ENCODE measurements around the gene ATP6V1D.

ATP6V1D gene

GRCh38 chr14:67391268-67391667 is 31.7 kb upstream of the ATP6V1D start:
- Histone ChIP-seq H2AFZ (ENCODE audit: low read length) (no peak overlapping the region), H3K9me2 (replicated peaks; ENCODE audit: insufficient read depth, low read length) (no peaks in the 10 kb centered on the region), H3K79me2 (ENCODE audit: low read length) (no peaks in the 10 kb centered on the region), H3K36me3 (replicated peaks; ENCODE audit: insufficient read depth, low read length) (no peaks in the 10 kb centered on the region), H3K4me3 (ENCODE audit: low read length) (no peak overlapping the region), H3K27ac (ENCODE audit: low read length) (no peak overlapping the region), H3K4me1 (ENCODE audit: low read length) (no peaks in the 10 kb centered on the region), H3K9ac (ENCODE audit: low read length) (no peak overlapping the region), H3K9me3 (replicated peaks; ENCODE audit: insufficient read depth, low read length) (no peaks in the 10 kb centered on the region), H3K4me2 (ENCODE audit: low read depth, low read length) (no peak overlapping the region), H3K27me3 (replicated peaks; ENCODE audit: insufficient read depth, low read length) (no peaks in the 10 kb centered on the region), H4K20me1 (ENCODE audit: insufficient read depth, low read length) (no peaks in the 10 kb centered on the region), H3F3A (ENCODE audit: insufficient read depth, low read length) (no peaks in the 10 kb centered on the region)
- no peak for DNase-seq
- TF ChIP-seq, protein P1, sequence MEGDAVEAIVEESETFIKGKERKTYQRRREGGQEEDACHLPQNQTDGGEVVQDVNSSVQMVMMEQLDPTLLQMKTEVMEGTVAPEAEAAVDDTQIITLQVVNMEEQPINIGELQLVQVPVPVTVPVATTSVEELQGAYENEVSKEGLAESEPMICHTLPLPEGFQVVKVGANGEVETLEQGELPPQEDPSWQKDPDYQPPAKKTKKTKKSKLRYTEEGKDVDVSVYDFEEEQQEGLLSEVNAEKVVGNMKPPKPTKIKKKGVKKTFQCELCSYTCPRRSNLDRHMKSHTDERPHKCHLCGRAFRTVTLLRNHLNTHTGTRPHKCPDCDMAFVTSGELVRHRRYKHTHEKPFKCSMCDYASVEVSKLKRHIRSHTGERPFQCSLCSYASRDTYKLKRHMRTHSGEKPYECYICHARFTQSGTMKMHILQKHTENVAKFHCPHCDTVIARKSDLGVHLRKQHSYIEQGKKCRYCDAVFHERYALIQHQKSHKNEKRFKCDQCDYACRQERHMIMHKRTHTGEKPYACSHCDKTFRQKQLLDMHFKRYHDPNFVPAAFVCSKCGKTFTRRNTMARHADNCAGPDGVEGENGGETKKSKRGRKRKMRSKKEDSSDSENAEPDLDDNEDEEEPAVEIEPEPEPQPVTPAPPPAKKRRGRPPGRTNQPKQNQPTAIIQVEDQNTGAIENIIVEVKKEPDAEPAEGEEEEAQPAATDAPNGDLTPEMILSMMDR (IDR thresholded peaks at IDR 0.05; ENCODE audit: low read length), result no peak
- no peak for TF ChIP-seq EZH2phosphoT487 (IDR thresholded peaks at IDR 0.05; ENCODE audit: low read length)
- TF ChIP-seq EZH2 (optimal IDR thresholded peaks at IDR 0.05; ENCODE audit: low read depth, low read length), result no peak

DNA sequence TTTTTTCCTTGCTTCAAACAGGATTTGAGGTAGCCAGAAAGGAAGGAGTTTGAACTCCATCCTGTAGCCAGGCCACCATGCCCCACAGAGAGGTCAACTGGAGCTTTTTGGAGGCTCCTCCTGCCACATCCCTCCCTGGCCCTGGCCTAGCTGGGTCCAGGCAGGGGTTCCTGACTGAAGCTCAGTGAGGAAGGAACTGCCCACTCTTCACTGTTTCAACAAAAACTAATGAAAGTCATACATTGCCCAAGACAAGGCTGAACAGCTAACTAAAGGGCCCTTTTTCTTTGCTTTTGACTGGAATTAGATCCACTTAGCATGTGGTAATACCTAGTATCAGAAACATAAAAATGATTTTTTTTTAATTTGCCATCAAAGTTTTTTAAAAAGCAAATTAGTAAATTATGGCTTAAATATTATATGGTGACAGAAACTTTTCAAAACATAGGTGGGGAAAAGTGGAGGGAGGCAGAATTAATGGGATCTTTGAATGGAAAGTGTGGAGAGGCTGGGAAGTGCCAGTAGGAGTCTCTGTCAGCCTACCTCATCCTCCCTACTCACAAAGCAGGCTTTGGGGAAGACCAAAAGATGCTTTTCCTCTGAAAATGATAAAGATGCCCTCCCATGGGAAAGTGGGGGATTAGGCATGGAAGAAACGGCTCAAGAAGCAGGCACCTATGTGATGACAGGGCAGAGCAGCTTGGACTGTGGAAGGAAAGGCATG is 30.4 kb upstream of the ATP6V1D start:
- Histone ChIP-seq H3K4me1 (ENCODE audit: low read length) (no peaks in the 10 kb centered on the region), H3K9me3 (replicated peaks; ENCODE audit: insufficient read depth, low read length) (no peaks in the 10 kb centered on the region), H3K79me2 (ENCODE audit: low read length) (no peaks in the 10 kb centered on the region), H3K4me3 (ENCODE audit: low read length) (no peak overlapping the region), H3K27me3 (replicated peaks; ENCODE audit: insufficient read depth, low read length) (no peaks in the 10 kb centered on the region), H2AFZ (ENCODE audit: low read length) (no peak overlapping the region), H3K4me2 (ENCODE audit: low read depth, low read length) (no peak overlapping the region), H3K27ac (ENCODE audit: low read length) (no peak overlapping the region), H3F3A (ENCODE audit: insufficient read depth, low read length) (no peaks in the 10 kb centered on the region), H4K20me1 (ENCODE audit: insufficient read depth, low read length) (no peaks in the 10 kb centered on the region), H3K9me2 (replicated peaks; ENCODE audit: insufficient read depth, low read length) (no peaks in the 10 kb centered on the region), H3K36me3 (replicated peaks; ENCODE audit: insufficient read depth, low read length) (no peaks in the 10 kb centered on the region), H3K9ac (ENCODE audit: low read length) (no peak overlapping the region)
- TF ChIP-seq EZH2phosphoT487 (IDR thresholded peaks at IDR 0.05; ENCODE audit: low read length) (no peak), EZH2 (optimal IDR thresholded peaks at IDR 0.05; ENCODE audit: low read depth, low read length) (no peak)
- TF ChIP-seq, protein P1 (IDR thresholded peaks at IDR 0.05; ENCODE audit: low read length), result no peak
- no peak for DNase-seq

GRCh38 chr14:67389275-67389674 is 29.7 kb upstream of the ATP6V1D start:
- Histone ChIP-seq H3K9me2 (replicated peaks; ENCODE audit: insufficient read depth, low read length) (no peaks in the 10 kb centered on the region), H3K9me3 (replicated peaks; ENCODE audit: insufficient read depth, low read length) (no peaks in the 10 kb centered on the region), H2AFZ (ENCODE audit: low read length) (no peak overlapping the region), H3F3A (ENCODE audit: insufficient read depth, low read length) (no peaks in the 10 kb centered on the region), H3K9ac (ENCODE audit: low read length) (no peak overlapping the region), H3K79me2 (ENCODE audit: low read length) (no peaks in the 10 kb centered on the region), H3K36me3 (replicated peaks; ENCODE audit: insufficient read depth, low read length) (no peaks in the 10 kb centered on the region), H4K20me1 (ENCODE audit: insufficient read depth, low read length) (no peaks in the 10 kb centered on the region), H3K4me2 (ENCODE audit: low read depth, low read length) (no peak overlapping the region), H3K27me3 (replicated peaks; ENCODE audit: insufficient read depth, low read length) (no peaks in the 10 kb centered on the region), H3K27ac (ENCODE audit: low read length) (no peak overlapping the region), H3K4me3 (ENCODE audit: low read length) (no peak overlapping the region), H3K4me1 (ENCODE audit: low read length) (no peaks in the 10 kb centered on the region)
- DNase-seq, result no peak
- no peak for TF ChIP-seq EZH2phosphoT487 (IDR thresholded peaks at IDR 0.05; ENCODE audit: low read length)
- TF ChIP-seq, protein P1 (IDR thresholded peaks at IDR 0.05; ENCODE audit: low read length), result no peak
- no peak for TF ChIP-seq EZH2 (optimal IDR thresholded peaks at IDR 0.05; ENCODE audit: low read depth, low read length)
